SK-N-SH (cell line): ENCODE measurements around the gene ULBP2. TPM values are rescaled to one million over a fixed set of nuclear protein-coding genes. Genes with fewer than 3 reads are reported as not detected.

Experiments
- CTCF ChIA-PET: fragments of 300-600, 350-600 bp; formaldehyde crosslinking; extraction: SDS; loops from one replicate; lab custom pipeline; 2021; lab: Yijun Ruan, JAX
- POLR2A ChIA-PET: fragments of 350-600 bp; sonication (Branson Sonifier 250); formaldehyde crosslinking; extraction: SDS; loops from one replicate; lab custom pipeline; 2020; ENCODE audit warnings: antibody characterized with exemption, inconsistent platforms; lab: Yijun Ruan, JAX
- DNase-seq: peaks from one replicate; pipeline ENCODE4 v3.0.0; 2012
- H2AFZ ChIP-seq: fragments of 200-600 bp; sonication (generic); 2 replicates; pipeline ENCODE4 v1.8.1; 2016; ENCODE audit warnings: antibody characterized with exemption, mild to moderate bottlenecking, low read depth
- H3F3A ChIP-seq: fragments of 200-600 bp; sonication (generic); replicated peaks from 2 replicates; pipeline ENCODE3; 2016; ENCODE audit warnings: antibody characterized with exemption, mild to moderate bottlenecking; ENCODE audit not compliant: insufficient read depth
- H3K27ac ChIP-seq, 2 experiments: fragments of 200-500 bp in 1 of 2; fragments of 200-600 bp in 1 of 2; sonication (Bioruptor generic) in 1 of 2; sonication (generic), shearing (Covaris generic) in 1 of 2; 2 replicates each; pipeline versions ENCODE4 v1.5.1 to v1.6.1; 2014 to 2016; ENCODE audit warnings: low read depth in 2 of 2, inconsistent platforms in 1 of 2, low read length in 1 of 2, mild to moderate bottlenecking in 1 of 2, mixed read lengths in 1 of 2
- H3K27me3 ChIP-seq: fragments of 200-600 bp; sonication (generic), shearing (Covaris generic); 2 replicates; pipeline ENCODE4 v1.6.1; 2016; ENCODE audit warnings: mixed run types; ENCODE audit not compliant: insufficient read depth
- H3K36me3 ChIP-seq, 2 experiments: fragments of 200-500 bp in 1 of 2; fragments of 200-600 bp in 1 of 2; sonication (Bioruptor generic) in 1 of 2; sonication (generic) in 1 of 2; replicated peaks in 1 of 2; 2 replicates each; pipeline versions ENCODE3 to v1.5.1; 2014 to 2016; ENCODE audit warnings: low read length in 1 of 2, mild to moderate bottlenecking in 1 of 2; ENCODE audit not compliant: insufficient read depth in 2 of 2, control insufficient read depth in 1 of 2
- H3K4me1 ChIP-seq, 2 experiments: fragments of 200-500 bp in 1 of 2; fragments of 200-600 bp in 1 of 2; sonication (Bioruptor generic) in 1 of 2; sonication (generic), shearing (Covaris generic) in 1 of 2; 2 replicates each; pipeline versions ENCODE4 v1.5.1 to v1.6.1; 2014 to 2016; ENCODE audit warnings: low read depth in 1 of 2, low read length in 1 of 2, mixed run types in 1 of 2; ENCODE audit not compliant: insufficient read depth in 2 of 2, control insufficient read depth in 1 of 2
- H3K4me2 ChIP-seq: fragments of 200-600 bp; sonication (generic), shearing (Covaris generic); 2 replicates; pipeline ENCODE4 v1.6.1; 2017; ENCODE audit warnings: mixed run types
- H3K4me3 ChIP-seq, 2 experiments: fragments of 200-500 bp in 1 of 2; fragments of 200-600 bp in 1 of 2; sonication (Bioruptor generic) in 1 of 2; sonication (generic), shearing (Covaris generic) in 1 of 2; 2 replicates each; pipeline versions ENCODE4 v1.5.1 to v1.8.1; 2014 to 2016; ENCODE audit warnings: low read depth in 2 of 2, inconsistent platforms in 1 of 2, low read length in 1 of 2, mild to moderate bottlenecking in 1 of 2, mixed read lengths in 1 of 2, moderate library complexity in 1 of 2
- H3K79me2 ChIP-seq: fragments of 200-600 bp; sonication (generic); 2 replicates; pipeline ENCODE4 v1.8.1; 2017; ENCODE audit warnings: mild to moderate bottlenecking; ENCODE audit not compliant: insufficient read depth
- H3K9ac ChIP-seq: fragments of 200-600 bp; sonication (generic); 2 replicates; pipeline ENCODE4 v1.6.1; 2017; ENCODE audit warnings: mixed run types
- H3K9me2 ChIP-seq: fragments of 200-600 bp; sonication (generic); 2 replicates; pipeline ENCODE4 v1.6.1; 2017; ENCODE audit warnings: mixed run types
- H3K9me3 ChIP-seq: fragments of 200-600 bp; sonication (generic); 2 replicates; pipeline ENCODE4 v1.6.1; 2017; ENCODE audit warnings: mixed run types, mild to moderate bottlenecking, moderate library complexity
- H4K20me1 ChIP-seq: fragments of 200-600 bp; sonication (generic); 2 replicates; pipeline ENCODE4 v1.6.1; 2017; ENCODE audit warnings: mild to moderate bottlenecking, mixed run types; ENCODE audit not compliant: insufficient read depth
- CTCF ChIP-seq: fragments of 200-600 bp; sonication (generic); IDR thresholded peaks from 2 replicates; pipeline ENCODE4 v1.6.1; 2017; ENCODE audit warnings: antibody characterized with exemption, mild to moderate bottlenecking, moderate library complexity
- FOSL2 ChIP-seq: IDR thresholded peaks from 2 replicates; pipeline ENCODE4 v1.4.0; 2012; ENCODE audit warnings: low read depth, mild to moderate bottlenecking, moderate library complexity, borderline replicate concordance
- FOXJ3 ChIP-seq: sonication (generic); formaldehyde crosslinking; IDR thresholded peaks from 2 replicates; pipeline ENCODE4 v1.5.1; 2020; ENCODE audit warnings: mild to moderate bottlenecking, missing genetic modification reagents
- FOXM1 ChIP-seq: IDR thresholded peaks from 2 replicates; pipeline ENCODE4 v1.4.0; 2012; ENCODE audit warnings: low read depth, mild to moderate bottlenecking
- GABPA ChIP-seq: IDR thresholded peaks from 2 replicates; pipeline ENCODE4 v1.4.0; 2012; ENCODE audit warnings: low read depth, mild to moderate bottlenecking
- IRF3 ChIP-seq: fragments of 150-350 bp; IDR thresholded peaks from 2 replicates; pipeline ENCODE4 v1.6.1; 2016; ENCODE audit warnings: mild to moderate bottlenecking, low read depth, low read length
- JUND ChIP-seq: IDR thresholded peaks from 2 replicates; pipeline ENCODE4 v1.4.0; 2012
- NRF1 ChIP-seq: IDR thresholded peaks from 2 replicates; pipeline ENCODE4 v1.6.1; 2012; ENCODE audit warnings: low read depth, mild to moderate bottlenecking, low read length
- POLR2AphosphoS5 ChIP-seq: IDR thresholded peaks from 2 replicates; pipeline ENCODE4 v1.6.1; 2012; ENCODE audit warnings: low read depth, low read length
- RAD21 ChIP-seq: IDR thresholded peaks from 2 replicates; pipeline ENCODE4 v1.6.1; 2012; ENCODE audit warnings: mild to moderate bottlenecking, low read length
- RFX5 ChIP-seq: IDR thresholded peaks from 2 replicates; pipeline ENCODE4 v1.6.1; 2012; ENCODE audit warnings: mild to moderate bottlenecking, improper control_type of control experiment, low read length
- RXRA ChIP-seq: IDR thresholded peaks from 2 replicates; pipeline ENCODE4 v1.4.0; 2012; ENCODE audit warnings: low read depth, mild to moderate bottlenecking, borderline replicate concordance
- SMC3 ChIP-seq: IDR thresholded peaks from 2 replicates; pipeline ENCODE4 v1.6.1; 2012; ENCODE audit warnings: low read depth, low read length, improper control_type of control experiment
- TAF1 ChIP-seq: IDR thresholded peaks from 2 replicates; pipeline ENCODE4 v1.6.1; 2012; ENCODE audit warnings: low read depth, mild to moderate bottlenecking, low read length, moderate library complexity, borderline replicate concordance
- TCF12 ChIP-seq: IDR thresholded peaks from 2 replicates; pipeline ENCODE4 v1.4.0; 2012
- TEAD4 ChIP-seq: IDR thresholded peaks from 2 replicates; pipeline ENCODE4 v1.4.0; 2012; ENCODE audit warnings: mild to moderate bottlenecking, borderline replicate concordance; ENCODE audit not compliant: insufficient read depth
- USF1 ChIP-seq: IDR thresholded peaks from 2 replicates; pipeline ENCODE4 v1.4.0; 2012; ENCODE audit warnings: low read depth, borderline replicate concordance
- USF2 ChIP-seq: fragments of 150-350 bp; IDR thresholded peaks from 2 replicates; pipeline ENCODE4 v1.6.1; 2017; ENCODE audit warnings: antibody characterized with exemption, low read length, low read depth, borderline replicate concordance
- WGBS: methylation state at CpG from one replicate; pipeline ENCODE4 v1.1.6; 2017; ENCODE audit warnings: low lambda C conversion rate; 5-methylcytosine and 5-hydroxymethylcytosine counted together
- polyA plus RNA-seq, 3 experiments: library from polyadenylated mRNA; depleted of rRNA; stranded (reverse); fragments of >200 nt; gene quantifications; 2 replicates each; pipeline ENCODE4 v1.2.3, GENCODE V29; 2012

The ULBP2 gene
- polyA plus RNA-seq, 1 of the 3 experiments (the other 2 are of a cell fraction), result 5.0 TPM

- no peak for TF ChIP-seq CTCF
- TF ChIP-seq SMC3, result no peak
- TF ChIP-seq TAF1, result no peak
- TF ChIP-seq RFX5, result no peak
- no peak for TF ChIP-seq RXRA
- no peak for TF ChIP-seq USF2
- TF ChIP-seq GABPA, result no peak
- TF ChIP-seq IRF3, result no peak
- TF ChIP-seq USF1, result no peak
- TF ChIP-seq, all 33 proteins: peak for 0
These were observed 6.8 kb downstream of the ULBP2 start (continued) for GRCh38 chr6:149948616-149949015.

- TF ChIP-seq GABPA (no peak), RXRA (no peak)
- POLR2A ChIA-PET, result no interaction called here
- Histone ChIP-seq H3K27me3 (peaks cover 38% of the 10 kb centered on the region), H3F3A (no peaks in the 10 kb centered on the region), H4K20me1 (no peaks in the 10 kb centered on the region), H3K4me2 (no peak overlapping the region), H3K79me2 (no peaks in the 10 kb centered on the region), H3K4me3 (no peak overlapping the region), H3K9me3 (no peaks in the 10 kb centered on the region), H3K9me2 (no peaks in the 10 kb centered on the region), H3K4me1 (no peaks in the 10 kb centered on the region), H2AFZ (no peak overlapping the region), H3K9ac (no peak overlapping the region), H3K27ac (no peak overlapping the region), H3K36me3 (no peaks in the 10 kb centered on the region)
- CTCF ChIA-PET, result no interaction called here
- WGBS, result 6% methylated on average over 8 of the region's 8 CpGs
- no peak for DNase-seq
These were observed 8.6 kb downstream of the ULBP2 start for GRCh38 chr6:149950423-149950822.

- POLR2A ChIA-PET, result no interaction called here
- Histone ChIP-seq H3K27me3 (peaks cover 44% of the 10 kb centered on the region), H3K9me2 (no peaks in the 10 kb centered on the region), H4K20me1 (no peaks in the 10 kb centered on the region), H3K4me2 (no peak overlapping the region), H3K27ac (no peak overlapping the region), H3K36me3 (no peaks in the 10 kb centered on the region), H3K4me3 (no peak overlapping the region), H3F3A (no peaks in the 10 kb centered on the region), H3K4me1 (no peaks in the 10 kb centered on the region), H3K9me3 (no peaks in the 10 kb centered on the region), H2AFZ (no peak overlapping the region), H3K9ac (no peak overlapping the region), H3K79me2 (no peaks in the 10 kb centered on the region)
- TF ChIP-seq TEAD4, result no peak
- no peak for TF ChIP-seq TAF1
- no peak for TF ChIP-seq POLR2AphosphoS5
- TF ChIP-seq JUND, result no peak
- TF ChIP-seq SMC3, result no peak
- no peak for TF ChIP-seq NRF1
- TF ChIP-seq TCF12, result no peak
- no peak for TF ChIP-seq FOSL2
- no peak for TF ChIP-seq RXRA
- no peak for TF ChIP-seq FOXM1
- no peak for TF ChIP-seq FOXJ3 (CRISPR knock-in tag)
- TF ChIP-seq RAD21, result no peak
- WGBS, result 22% methylated on average over 9 of the region's 9 CpGs
- DNase-seq, result no peak
- CTCF ChIA-PET, result no interaction called here
These were observed 9.3 kb downstream of the ULBP2 start for GRCh38 chr6:149951096-149951495.
